ENCODE measurements around the gene SLC16A3. TPM values are rescaled to one million over a fixed set of nuclear protein-coding genes. Genes with fewer than 3 reads are reported as not detected.

The SLC16A3 gene
- total RNA-seq, 3 donors from 2014 or later (not counting 1 experiment from before 2014, with no cell fraction given), result 172 to 365 (median 296) TPM

DNA sequence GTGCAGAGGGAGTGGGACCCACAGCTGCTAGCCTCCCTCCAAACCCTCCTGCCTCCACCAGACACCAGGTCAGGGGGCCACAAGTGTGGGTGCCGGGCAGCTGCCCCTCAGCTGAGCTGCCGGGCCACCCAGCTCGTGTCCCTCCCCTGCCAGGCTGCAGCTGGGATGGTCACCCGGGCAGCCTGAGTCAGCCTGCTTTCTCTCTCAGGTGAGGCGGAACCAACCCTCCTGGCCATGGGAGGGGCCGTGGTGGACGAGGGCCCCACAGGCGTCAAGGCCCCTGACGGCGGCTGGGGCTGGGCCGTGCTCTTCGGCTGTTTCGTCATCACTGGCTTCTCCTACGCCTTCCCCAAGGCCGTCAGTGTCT lies 6.9 kb downstream of the SLC16A3 start:
- H3K27me3 Mint-ChIP-seq (ENCODE audit: low read depth in 2 of 2), result no peaks in the 10 kb centered on the region
- H3K4me1 Mint-ChIP-seq, result peaks cover 27 to 50% of the 10 kb centered on the region in 2 donors
- H3K27ac ChIP-seq (ENCODE audit: low read length), result no peak overlapping the region
- DNase-seq (no peak), ATAC-seq (no peak)
- no peak overlapping the region for H3K4me3 Mint-ChIP-seq
- H3K4me3 ChIP-seq (ENCODE audit: low read length), result no peak overlapping the region
- no peaks in the 10 kb centered on the region for H3K9me3 ChIP-seq (ENCODE audit: control insufficient read depth, insufficient read depth, low read length)
- intact Hi-C loops (cut with micrococcal nuclease), result loop anchor here (1.0 to 5.0 kb wide), 2 partner anchors 37 to 86 kb away; partner anchors contain the start of gene CSNK1D
- peak overlapping the region; percentile 58 to 72 for H3K27ac Mint-ChIP-seq
- no peaks in the 10 kb centered on the region for H3K9me3 Mint-ChIP-seq
- 80% methylated on average over 15 of the region's 15 CpGs for WGBS (ENCODE audit: insufficient coverage)
- peaks cover 67% of the 10 kb centered on the region for H3K4me1 ChIP-seq (ENCODE audit: control insufficient read depth, insufficient read depth, low read length)
- peaks cover 17% of the 10 kb centered on the region for H3K36me3 ChIP-seq (ENCODE audit: control insufficient read depth, insufficient read depth, low read length)
- no peaks in the 10 kb centered on the region for H3K27me3 ChIP-seq (ENCODE audit: control insufficient read depth, insufficient read depth, low read length)
- TF ChIP-seq, protein P1, sequence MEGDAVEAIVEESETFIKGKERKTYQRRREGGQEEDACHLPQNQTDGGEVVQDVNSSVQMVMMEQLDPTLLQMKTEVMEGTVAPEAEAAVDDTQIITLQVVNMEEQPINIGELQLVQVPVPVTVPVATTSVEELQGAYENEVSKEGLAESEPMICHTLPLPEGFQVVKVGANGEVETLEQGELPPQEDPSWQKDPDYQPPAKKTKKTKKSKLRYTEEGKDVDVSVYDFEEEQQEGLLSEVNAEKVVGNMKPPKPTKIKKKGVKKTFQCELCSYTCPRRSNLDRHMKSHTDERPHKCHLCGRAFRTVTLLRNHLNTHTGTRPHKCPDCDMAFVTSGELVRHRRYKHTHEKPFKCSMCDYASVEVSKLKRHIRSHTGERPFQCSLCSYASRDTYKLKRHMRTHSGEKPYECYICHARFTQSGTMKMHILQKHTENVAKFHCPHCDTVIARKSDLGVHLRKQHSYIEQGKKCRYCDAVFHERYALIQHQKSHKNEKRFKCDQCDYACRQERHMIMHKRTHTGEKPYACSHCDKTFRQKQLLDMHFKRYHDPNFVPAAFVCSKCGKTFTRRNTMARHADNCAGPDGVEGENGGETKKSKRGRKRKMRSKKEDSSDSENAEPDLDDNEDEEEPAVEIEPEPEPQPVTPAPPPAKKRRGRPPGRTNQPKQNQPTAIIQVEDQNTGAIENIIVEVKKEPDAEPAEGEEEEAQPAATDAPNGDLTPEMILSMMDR (IDR thresholded peaks at IDR 0.05), result no peak
- no peaks in the 10 kb centered on the region for H3K36me3 Mint-ChIP-seq

DNA sequence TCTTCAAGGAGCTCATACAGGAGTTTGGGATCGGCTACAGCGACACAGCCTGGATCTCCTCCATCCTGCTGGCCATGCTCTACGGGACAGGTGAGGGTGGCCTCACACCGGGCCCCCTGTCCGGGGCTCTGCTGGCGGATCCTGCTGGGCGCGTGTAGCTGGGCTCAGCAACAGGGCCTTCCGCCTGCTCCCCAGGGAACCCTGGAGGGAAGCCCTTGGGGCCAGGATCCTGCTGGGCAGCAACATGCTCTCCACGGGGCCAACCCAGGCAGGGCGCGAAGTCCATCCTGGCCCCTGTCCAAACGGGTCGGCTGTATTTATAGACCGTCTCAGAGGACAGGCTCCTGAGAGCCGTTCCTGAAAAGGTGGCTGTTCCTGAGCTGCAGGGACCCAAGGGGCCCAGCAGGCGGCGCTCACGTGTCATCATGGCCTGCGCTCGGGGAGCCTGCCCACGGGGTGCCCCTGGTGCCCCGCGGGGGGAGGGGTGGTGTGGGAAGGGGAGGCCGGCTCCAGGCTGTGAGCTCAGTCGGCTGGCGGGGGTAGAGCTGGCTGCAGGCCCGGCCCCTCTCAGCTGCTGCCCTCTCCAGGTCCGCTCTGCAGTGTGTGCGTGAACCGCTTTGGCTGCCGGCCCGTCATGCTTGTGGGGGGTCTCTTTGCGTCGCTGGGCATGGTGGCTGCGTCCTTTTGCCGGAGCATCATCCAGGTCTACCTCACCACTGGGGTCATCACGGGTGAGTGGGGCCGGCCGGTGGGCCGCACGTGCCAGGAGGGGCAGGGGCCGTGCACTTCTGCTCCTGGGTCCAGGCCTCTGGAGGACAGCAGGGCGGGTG lies 7.5 kb downstream of the SLC16A3 start:
- ATAC-seq (peak; percentile 44 to 57 (median 46)), DNase-seq (peak; percentile 72 to 86)
- intact Hi-C loops (cut with micrococcal nuclease), result loop anchor here (1.0 to 5.0 kb wide), 2 partner anchors 36 to 85 kb away; partner anchors contain the start of gene CSNK1D
- no peaks in the 10 kb centered on the region for H3K27me3 Mint-ChIP-seq (ENCODE audit: low read depth in 2 of 2)
- 61% methylated on average over 44 of the region's 44 CpGs for WGBS (ENCODE audit: insufficient coverage)
- no peak overlapping the region for H3K4me3 Mint-ChIP-seq
- Histone ChIP-seq H3K36me3 (ENCODE audit: control insufficient read depth, insufficient read depth, low read length) (peaks cover 21% of the 10 kb centered on the region), H3K27ac (ENCODE audit: low read length) (peak overlapping the region; percentile 27), H3K27me3 (ENCODE audit: control insufficient read depth, insufficient read depth, low read length) (no peaks in the 10 kb centered on the region), H3K4me1 (ENCODE audit: control insufficient read depth, insufficient read depth, low read length) (peaks cover 70% of the 10 kb centered on the region), H3K4me3 (ENCODE audit: low read length) (no peak overlapping the region), H3K9me3 (ENCODE audit: control insufficient read depth, insufficient read depth, low read length) (no peaks in the 10 kb centered on the region)
- peaks cover 27 to 56% of the 10 kb centered on the region in 2 donors for H3K4me1 Mint-ChIP-seq
- H3K9me3 Mint-ChIP-seq, result no peaks in the 10 kb centered on the region
- H3K36me3 Mint-ChIP-seq, result no peaks in the 10 kb centered on the region
- TF ChIP-seq, protein P1 (IDR thresholded peaks at IDR 0.05), result peak; percentile 82
- H3K27ac Mint-ChIP-seq, result peak overlapping the region; percentile 58 to 72

DNA sequence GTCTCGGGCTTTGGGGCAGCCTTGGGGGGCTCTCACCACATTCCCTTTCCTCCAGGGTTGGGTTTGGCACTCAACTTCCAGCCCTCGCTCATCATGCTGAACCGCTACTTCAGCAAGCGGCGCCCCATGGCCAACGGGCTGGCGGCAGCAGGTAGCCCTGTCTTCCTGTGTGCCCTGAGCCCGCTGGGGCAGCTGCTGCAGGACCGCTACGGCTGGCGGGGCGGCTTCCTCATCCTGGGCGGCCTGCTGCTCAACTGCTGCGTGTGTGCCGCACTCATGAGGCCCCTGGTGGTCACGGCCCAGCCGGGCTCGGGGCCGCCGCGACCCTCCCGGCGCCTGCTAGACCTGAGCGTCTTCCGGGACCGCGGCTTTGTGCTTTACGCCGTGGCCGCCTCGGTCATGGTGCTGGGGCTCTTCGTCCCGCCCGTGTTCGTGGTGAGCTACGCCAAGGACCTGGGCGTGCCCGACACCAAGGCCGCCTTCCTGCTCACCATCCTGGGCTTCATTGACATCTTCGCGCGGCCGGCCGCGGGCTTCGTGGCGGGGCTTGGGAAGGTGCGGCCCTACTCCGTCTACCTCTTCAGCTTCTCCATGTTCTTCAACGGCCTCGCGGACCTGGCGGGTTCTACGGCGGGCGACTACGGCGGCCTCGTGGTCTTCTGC lies 8.4 kb downstream of the SLC16A3 start:
- no peak overlapping the region for H3K4me3 ChIP-seq (ENCODE audit: low read length)
- TF ChIP-seq, protein P1 (IDR thresholded peaks at IDR 0.05), result no peak
- peaks cover 28 to 64% of the 10 kb centered on the region in 2 donors for H3K4me1 Mint-ChIP-seq
- intact Hi-C loops (cut with micrococcal nuclease), result loop anchor here (5.0 kb wide), 1 partner anchor 35 kb away; the partner anchor contains the start of gene CSNK1D
- ATAC-seq (peak; percentile 9 to 34 (median 31)), DNase-seq (peak in 1 of 2 donors; percentile 47)
- peaks cover 22% of the 10 kb centered on the region for H3K36me3 ChIP-seq (ENCODE audit: control insufficient read depth, insufficient read depth, low read length)
- WGBS (ENCODE audit: insufficient coverage), result 78% methylated on average over 59 of the region's 59 CpGs
- peak overlapping the region; percentile 68 to 84 for H3K27ac Mint-ChIP-seq
- H3K9me3 ChIP-seq (ENCODE audit: control insufficient read depth, insufficient read depth, low read length), result no peaks in the 10 kb centered on the region
- H3K9me3 Mint-ChIP-seq, result no peaks in the 10 kb centered on the region
- no peaks in the 10 kb centered on the region for H3K27me3 ChIP-seq (ENCODE audit: control insufficient read depth, insufficient read depth, low read length)
- peak overlapping the region; percentile 27 for H3K27ac ChIP-seq (ENCODE audit: low read length)
- H3K4me1 ChIP-seq (ENCODE audit: control insufficient read depth, insufficient read depth, low read length), result peaks cover 70% of the 10 kb centered on the region
- peak overlapping the region; percentile 72 for H3K4me3 Mint-ChIP-seq
- no peaks in the 10 kb centered on the region for H3K36me3 Mint-ChIP-seq
- no peaks in the 10 kb centered on the region for H3K27me3 Mint-ChIP-seq (ENCODE audit: low read depth in 2 of 2)

Data from natural killer cell (primary cell).